ENCODE results near the gene CTNNA3. TPM values are rescaled to one million over a fixed set of nuclear protein-coding genes. Genes with fewer than 3 reads are reported as not detected.

Gene CTNNA3
- total RNA-seq, 3 donors from 2014 or later: not detected

DNA sequence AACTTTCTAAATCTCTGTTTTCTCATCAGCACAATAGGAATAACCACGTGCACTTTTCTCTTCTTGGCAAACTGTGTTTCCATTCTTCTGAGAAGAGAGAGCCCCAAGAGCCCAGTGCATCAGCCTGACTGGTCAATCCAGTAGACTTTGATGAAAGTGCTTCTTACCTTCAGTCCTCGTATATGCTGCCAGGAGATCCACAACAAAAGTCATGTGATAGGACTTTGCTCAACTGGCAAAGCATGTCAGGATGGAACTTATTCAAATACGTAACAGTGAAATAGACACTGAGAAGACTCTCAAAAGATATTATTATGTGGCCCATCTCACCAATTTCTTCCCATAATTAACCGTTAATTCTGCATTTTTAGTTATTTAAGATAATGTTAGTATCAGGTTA is 1801.6 kb downstream of the CTNNA3 start:
- no peak overlapping the region for H3K4me3 Mint-ChIP-seq
- no peaks in the 10 kb centered on the region for H3K27me3 Mint-ChIP-seq (ENCODE audit: low read depth)
- H3K4me1 Mint-ChIP-seq (ENCODE audit: low read depth): no peaks in the 10 kb centered on the region
- peaks cover 5% of the 10 kb centered on the region for H3K9me3 Mint-ChIP-seq
- no peaks in the 10 kb centered on the region for H3K36me3 Mint-ChIP-seq (ENCODE audit: insufficient read depth)
- no peak for ATAC-seq
- DNase-seq: no peak

DNA sequence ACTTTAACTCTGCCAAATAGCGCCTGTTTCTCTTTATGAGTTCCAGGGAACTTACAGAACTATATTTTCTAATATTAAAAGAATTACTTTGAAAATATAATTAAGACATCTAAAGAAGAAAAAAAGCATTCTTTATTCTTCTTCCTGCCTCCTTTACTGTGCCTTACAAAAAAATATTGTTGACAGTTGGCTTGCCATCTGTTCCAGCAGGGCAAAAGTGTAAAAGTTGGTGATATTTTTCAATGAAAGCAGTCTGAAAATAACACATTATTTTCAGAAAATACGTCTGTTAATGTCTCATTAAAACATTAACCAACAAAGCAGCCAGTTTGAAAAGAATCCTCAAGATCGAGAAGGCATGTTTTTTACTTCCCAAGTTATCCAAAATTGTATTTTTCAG is 1802.3 kb downstream of the CTNNA3 start:
- H3K36me3 Mint-ChIP-seq (ENCODE audit: insufficient read depth): no peaks in the 10 kb centered on the region
- ATAC-seq: no peak
- H3K4me3 Mint-ChIP-seq: no peak overlapping the region
- no peaks in the 10 kb centered on the region for H3K4me1 Mint-ChIP-seq (ENCODE audit: low read depth)
- peaks cover 5% of the 10 kb centered on the region for H3K9me3 Mint-ChIP-seq
- H3K27me3 Mint-ChIP-seq (ENCODE audit: low read depth): no peaks in the 10 kb centered on the region
- DNase-seq: no peak

- no peak for ATAC-seq
- H3K4me3 Mint-ChIP-seq: no peak overlapping the region
- DNase-seq: no peak
- H3K9me3 Mint-ChIP-seq: no peaks in the 10 kb centered on the region
- H3K36me3 Mint-ChIP-seq (ENCODE audit: insufficient read depth): no peaks in the 10 kb centered on the region
- H3K4me1 Mint-ChIP-seq (ENCODE audit: low read depth): no peaks in the 10 kb centered on the region
- H3K27me3 Mint-ChIP-seq (ENCODE audit: low read depth): no peaks in the 10 kb centered on the region
These were observed 1803.7 kb downstream of the CTNNA3 start for GRCh38 chr10:65892284-65892683.

- DNase-seq (no peak), ATAC-seq (no peak)
- Mint-ChIP-seq H3K4me1 (ENCODE audit: low read depth) (peaks cover 2% of the 10 kb centered on the region), H3K4me3 (no peak overlapping the region), H3K9me3 (peaks cover 6% of the 10 kb centered on the region), H3K36me3 (ENCODE audit: insufficient read depth) (no peaks in the 10 kb centered on the region), H3K27me3 (ENCODE audit: low read depth) (no peaks in the 10 kb centered on the region)
These were observed 1804.7 kb downstream of the CTNNA3 start for GRCh38 chr10:65891073-65891981.

DNA sequence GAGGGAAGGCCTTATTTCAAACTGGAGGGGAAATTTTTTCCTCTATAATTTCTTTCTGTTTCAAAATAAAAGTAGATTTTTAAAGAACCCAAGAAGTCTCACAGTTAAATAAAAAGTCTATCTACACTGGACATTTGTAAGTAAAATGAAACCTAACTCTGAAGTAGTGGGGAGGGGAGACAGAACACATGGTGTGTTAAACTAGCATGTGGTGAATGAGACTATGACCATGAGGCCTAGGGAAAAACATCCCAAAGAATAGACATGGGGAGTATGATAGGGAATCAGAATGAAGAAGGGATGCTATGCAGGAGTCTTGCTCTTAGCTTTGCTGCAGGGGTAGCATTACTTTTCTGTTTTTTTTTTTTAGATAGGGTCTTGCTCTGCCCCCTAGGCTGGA is 1831.5 kb downstream of the CTNNA3 start:
- ATAC-seq (no peak), DNase-seq (no peak)
- no peaks in the 10 kb centered on the region for H3K27me3 Mint-ChIP-seq (ENCODE audit: low read depth)
- no peak overlapping the region for H3K4me3 Mint-ChIP-seq
- no peaks in the 10 kb centered on the region for H3K9me3 Mint-ChIP-seq
- no peaks in the 10 kb centered on the region for H3K36me3 Mint-ChIP-seq (ENCODE audit: insufficient read depth)
- no peaks in the 10 kb centered on the region for H3K4me1 Mint-ChIP-seq (ENCODE audit: low read depth)

DNA sequence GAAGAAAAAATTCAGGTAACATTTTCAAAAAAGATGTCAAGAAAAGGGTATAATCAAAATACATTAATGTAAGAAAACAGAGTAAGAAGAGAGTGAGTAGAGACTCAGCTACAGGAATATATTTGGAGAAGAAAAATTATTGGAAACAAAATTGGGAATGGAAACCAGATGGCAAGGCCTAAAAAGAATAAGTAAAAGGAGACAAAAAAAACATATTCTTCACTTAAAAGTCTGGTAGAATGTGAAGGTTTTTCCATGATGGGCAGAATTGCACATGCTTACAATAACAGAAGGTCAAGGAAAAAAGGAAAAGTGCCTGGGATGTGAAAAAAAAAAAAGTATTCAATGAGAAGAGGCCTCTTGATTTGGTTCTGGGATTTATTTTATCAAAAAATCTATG is 1832.0 kb downstream of the CTNNA3 start:
- H3K36me3 Mint-ChIP-seq (ENCODE audit: insufficient read depth): no peaks in the 10 kb centered on the region
- no peaks in the 10 kb centered on the region for H3K4me1 Mint-ChIP-seq (ENCODE audit: low read depth)
- ATAC-seq (no peak), DNase-seq (no peak)
- H3K4me3 Mint-ChIP-seq: no peak overlapping the region
- no peaks in the 10 kb centered on the region for H3K27me3 Mint-ChIP-seq (ENCODE audit: low read depth)
- H3K9me3 Mint-ChIP-seq: no peaks in the 10 kb centered on the region

Other genes starting within 250 kb of the CTNNA3 start
- under 1 TPM; 0.28 to 0.92 (median 0.84) TPM for gene DNAJC12, start 142.0 kb upstream of the CTNNA3 start, total RNA-seq
- gene SIRT1, start 188.5 kb upstream of the CTNNA3 start, total RNA-seq: 10 to 100 TPM; 14.8 to 17.3 (median 15.2) TPM

All from activated T-cell treated with anti-CD3 and anti-CD28 coated beads, Interleukin-2, amount 50 U/mL, for 4 hours (primary cell).